Measurements from ENCODE around the gene ACBD7. TPM values are rescaled to one million over a fixed set of nuclear protein-coding genes. Genes with fewer than 3 reads are reported as not detected.

Gene ACBD7
- total and polyA plus RNA-seq, 2 experiments from 2014 or later = 1.2 to 15.4 TPM

GRCh38 chr10:15120523-15120922 lies 31.9 kb upstream of the ACBD7 start:
- no peaks in the 10 kb centered on the region for H3K4me1 ChIP-seq (ENCODE audit: low read depth)
- H3K36me3 ChIP-seq = peaks cover 8% of the 10 kb centered on the region
- no peak overlapping the region for H3K4me3 ChIP-seq
- DNase-seq (ENCODE audit: low read depth in 1 of 2, low spot score in 1 of 2) = peak in 1 of 2 donors; percentile 77
- H3K27ac ChIP-seq = no peak overlapping the region
- no peaks in the 10 kb centered on the region for H3K9me3 ChIP-seq (ENCODE audit: low read depth)
- no peaks in the 10 kb centered on the region for H3K27me3 ChIP-seq
- TF ChIP-seq, protein P1, sequence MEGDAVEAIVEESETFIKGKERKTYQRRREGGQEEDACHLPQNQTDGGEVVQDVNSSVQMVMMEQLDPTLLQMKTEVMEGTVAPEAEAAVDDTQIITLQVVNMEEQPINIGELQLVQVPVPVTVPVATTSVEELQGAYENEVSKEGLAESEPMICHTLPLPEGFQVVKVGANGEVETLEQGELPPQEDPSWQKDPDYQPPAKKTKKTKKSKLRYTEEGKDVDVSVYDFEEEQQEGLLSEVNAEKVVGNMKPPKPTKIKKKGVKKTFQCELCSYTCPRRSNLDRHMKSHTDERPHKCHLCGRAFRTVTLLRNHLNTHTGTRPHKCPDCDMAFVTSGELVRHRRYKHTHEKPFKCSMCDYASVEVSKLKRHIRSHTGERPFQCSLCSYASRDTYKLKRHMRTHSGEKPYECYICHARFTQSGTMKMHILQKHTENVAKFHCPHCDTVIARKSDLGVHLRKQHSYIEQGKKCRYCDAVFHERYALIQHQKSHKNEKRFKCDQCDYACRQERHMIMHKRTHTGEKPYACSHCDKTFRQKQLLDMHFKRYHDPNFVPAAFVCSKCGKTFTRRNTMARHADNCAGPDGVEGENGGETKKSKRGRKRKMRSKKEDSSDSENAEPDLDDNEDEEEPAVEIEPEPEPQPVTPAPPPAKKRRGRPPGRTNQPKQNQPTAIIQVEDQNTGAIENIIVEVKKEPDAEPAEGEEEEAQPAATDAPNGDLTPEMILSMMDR (IDR thresholded peaks at IDR 0.05; ENCODE audit: low read depth, low read length) = no peak

DNA sequence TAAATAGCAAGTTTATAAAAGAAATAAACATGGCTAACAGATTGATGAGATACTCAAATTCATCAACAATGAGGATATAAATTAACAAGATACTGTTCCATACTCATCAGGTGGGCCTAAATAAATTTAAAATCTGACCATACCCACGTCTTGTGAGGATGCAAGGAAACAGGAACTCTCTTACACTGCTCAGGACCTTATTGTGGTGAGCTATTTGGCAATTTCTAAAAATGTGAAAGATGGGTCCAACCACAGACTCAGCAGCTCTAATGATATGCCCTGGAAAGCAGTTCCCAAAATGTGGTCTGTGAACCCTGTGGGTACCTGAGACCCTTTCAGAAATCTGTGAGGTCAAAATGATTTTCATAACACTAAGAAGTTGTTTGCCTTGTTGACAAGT lies 30.0 kb upstream of the ACBD7 start:
- H3K27ac ChIP-seq = no peak overlapping the region
- peaks cover 9% of the 10 kb centered on the region for H3K36me3 ChIP-seq
- no peaks in the 10 kb centered on the region for H3K9me3 ChIP-seq (ENCODE audit: low read depth)
- no peaks in the 10 kb centered on the region for H3K27me3 ChIP-seq
- no peak overlapping the region for H3K4me3 ChIP-seq
- H3K4me1 ChIP-seq (ENCODE audit: low read depth) = no peaks in the 10 kb centered on the region
- DNase-seq (ENCODE audit: low read depth in 1 of 2, low spot score in 1 of 2) = no peak
- TF ChIP-seq, protein P1 (IDR thresholded peaks at IDR 0.05; ENCODE audit: low read depth, low read length) = no peak

DNA sequence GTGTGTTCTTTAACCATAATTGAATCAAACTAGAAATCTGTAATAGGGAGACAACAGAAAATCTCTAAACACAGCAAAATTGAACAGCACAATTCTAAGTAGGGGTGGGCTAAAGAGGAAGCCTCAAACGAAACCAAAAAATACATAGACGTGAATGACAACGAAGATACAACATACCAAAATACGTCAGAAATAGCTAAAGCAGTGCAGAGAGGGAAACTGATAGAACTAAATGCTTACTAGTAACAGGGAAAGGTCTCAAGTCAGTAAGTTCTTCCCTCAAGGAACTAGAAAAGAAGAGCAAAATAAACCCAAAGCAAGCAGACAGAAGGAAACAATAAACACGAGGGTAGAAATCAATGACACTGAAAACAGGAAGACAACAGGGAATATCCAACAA lies 27.6 kb upstream of the ACBD7 start:
- H3K27ac ChIP-seq = no peak overlapping the region
- no peaks in the 10 kb centered on the region for H3K9me3 ChIP-seq (ENCODE audit: low read depth)
- DNase-seq (ENCODE audit: low read depth in 1 of 2, low spot score in 1 of 2) = no peak
- H3K4me3 ChIP-seq = no peak overlapping the region
- H3K36me3 ChIP-seq = peaks cover 12% of the 10 kb centered on the region
- H3K4me1 ChIP-seq (ENCODE audit: low read depth) = no peaks in the 10 kb centered on the region
- H3K27me3 ChIP-seq = no peaks in the 10 kb centered on the region
- TF ChIP-seq, protein P1 (IDR thresholded peaks at IDR 0.05; ENCODE audit: low read depth, low read length) = no peak

- no peak for DNase-seq (ENCODE audit: low read depth in 1 of 2, low spot score in 1 of 2)
- no peaks in the 10 kb centered on the region for H3K4me1 ChIP-seq (ENCODE audit: low read depth)
- no peaks in the 10 kb centered on the region for H3K9me3 ChIP-seq (ENCODE audit: low read depth)
- no peak overlapping the region for H3K4me3 ChIP-seq
- no peak overlapping the region for H3K27ac ChIP-seq
- no peaks in the 10 kb centered on the region for H3K27me3 ChIP-seq
- peaks cover 9% of the 10 kb centered on the region for H3K36me3 ChIP-seq
- TF ChIP-seq, protein P1 (IDR thresholded peaks at IDR 0.05; ENCODE audit: low read depth, low read length) = no peak
These were observed 25.2 kb upstream of the ACBD7 start for GRCh38 chr10:15113766-15114165.

DNA sequence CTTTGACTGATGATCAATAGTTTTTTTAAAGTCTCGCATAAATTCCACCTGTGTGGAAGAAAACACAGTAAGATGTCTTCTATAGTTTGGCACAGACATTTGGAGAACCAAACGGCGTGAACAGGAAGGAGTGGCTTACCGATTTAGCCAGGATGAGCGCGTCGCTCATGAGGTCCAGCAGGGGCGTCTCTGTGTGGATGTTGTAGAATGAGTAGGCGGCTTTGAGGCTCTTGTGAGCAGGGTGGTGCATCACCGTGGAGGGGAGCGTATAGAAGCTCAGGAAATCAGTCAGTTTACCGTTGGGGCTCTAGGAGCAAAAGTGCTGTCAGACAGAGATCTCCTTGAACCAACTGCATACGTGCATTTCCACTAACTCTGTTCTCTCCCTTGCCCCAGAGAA lies 24.1 kb upstream of the ACBD7 start:
- no peak for DNase-seq (ENCODE audit: low read depth in 1 of 2, low spot score in 1 of 2)
- TF ChIP-seq, protein P1 (IDR thresholded peaks at IDR 0.05; ENCODE audit: low read depth, low read length) = no peak
- H3K27me3 ChIP-seq = no peaks in the 10 kb centered on the region
- peaks cover 9% of the 10 kb centered on the region for H3K36me3 ChIP-seq
- H3K27ac ChIP-seq = no peak overlapping the region
- no peak overlapping the region for H3K4me3 ChIP-seq
- no peaks in the 10 kb centered on the region for H3K4me1 ChIP-seq (ENCODE audit: low read depth)
- no peaks in the 10 kb centered on the region for H3K9me3 ChIP-seq (ENCODE audit: low read depth)
